Sigmoid colon (tissue), 4 donors: ENCODE results near the gene SEMA3G.

ENCODE experiments used
- POLR2A ChIP-seq, 2 donors: fragments of 450-650 bp; IDR thresholded peaks; one replicate each; pipeline ENCODE4 v1.6.1; 2016; ENCODE audit warnings: antibody characterized with exemption in 2 of 2, mild to moderate bottlenecking in 2 of 2, moderate library complexity in 2 of 2
- POLR2AphosphoS5 ChIP-seq, 4 donors: sonication (generic); formaldehyde crosslinking; IDR thresholded peaks; one replicate each; pipeline ENCODE4 v1.6.1; 2017; ENCODE audit warnings: antibody characterized with exemption in 4 of 4
- TF ChIP-seq, protein P1 (sequence below), 4 experiments: fragments of 450-650 bp in 3 of 4; fragments of 200-600 bp in 1 of 4; IDR thresholded peaks; one replicate each; pipeline ENCODE4 v1.5.1; 2016 to 2019; ENCODE audit warnings: antibody characterized with exemption in 4 of 4, mild to moderate bottlenecking in 3 of 4, moderate library complexity in 2 of 4

DNA sequence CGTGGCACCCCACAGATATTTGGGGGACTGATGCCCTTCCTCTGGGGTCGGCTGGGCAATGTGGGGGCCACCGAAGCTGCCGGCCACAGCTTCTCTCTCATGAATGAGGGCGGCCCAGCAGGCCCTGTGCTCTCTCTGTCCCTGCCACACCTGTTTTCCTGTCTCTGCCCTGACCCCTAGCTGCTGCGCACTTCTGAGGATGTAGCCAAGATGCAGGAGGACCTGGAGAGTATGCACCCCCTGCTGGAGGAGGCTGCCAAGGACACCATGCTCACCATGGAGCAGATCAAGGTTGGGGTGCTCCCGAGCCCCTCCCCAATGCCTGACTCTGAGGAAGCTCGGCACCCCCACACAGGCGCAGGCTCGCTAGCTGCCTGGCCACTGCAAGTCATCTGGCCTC is 59.7 kb downstream of the SEMA3G start:
- TF ChIP-seq, protein P1, sequence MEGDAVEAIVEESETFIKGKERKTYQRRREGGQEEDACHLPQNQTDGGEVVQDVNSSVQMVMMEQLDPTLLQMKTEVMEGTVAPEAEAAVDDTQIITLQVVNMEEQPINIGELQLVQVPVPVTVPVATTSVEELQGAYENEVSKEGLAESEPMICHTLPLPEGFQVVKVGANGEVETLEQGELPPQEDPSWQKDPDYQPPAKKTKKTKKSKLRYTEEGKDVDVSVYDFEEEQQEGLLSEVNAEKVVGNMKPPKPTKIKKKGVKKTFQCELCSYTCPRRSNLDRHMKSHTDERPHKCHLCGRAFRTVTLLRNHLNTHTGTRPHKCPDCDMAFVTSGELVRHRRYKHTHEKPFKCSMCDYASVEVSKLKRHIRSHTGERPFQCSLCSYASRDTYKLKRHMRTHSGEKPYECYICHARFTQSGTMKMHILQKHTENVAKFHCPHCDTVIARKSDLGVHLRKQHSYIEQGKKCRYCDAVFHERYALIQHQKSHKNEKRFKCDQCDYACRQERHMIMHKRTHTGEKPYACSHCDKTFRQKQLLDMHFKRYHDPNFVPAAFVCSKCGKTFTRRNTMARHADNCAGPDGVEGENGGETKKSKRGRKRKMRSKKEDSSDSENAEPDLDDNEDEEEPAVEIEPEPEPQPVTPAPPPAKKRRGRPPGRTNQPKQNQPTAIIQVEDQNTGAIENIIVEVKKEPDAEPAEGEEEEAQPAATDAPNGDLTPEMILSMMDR (IDR thresholded peaks at IDR 0.05): no peak
- TF ChIP-seq POLR2AphosphoS5 (IDR thresholded peaks at IDR 0.05): no peak
- no peak for TF ChIP-seq POLR2A (IDR thresholded peaks at IDR 0.05)
